Thyroid gland (tissue), 4 donors: ENCODE measurements around the gene MAD1L1. TPM values are rescaled to one million over a fixed set of nuclear protein-coding genes. Genes with fewer than 3 reads are reported as not detected.

Experiments
- DNase-seq, 2 donors: peaks; one replicate each; pipeline ENCODE4 v3.0.0-alpha.2; 2019
- H3K27ac ChIP-seq, 3 donors: fragments of 200-600 bp; sonication (generic); 1 replicate in 2 of 3; 2 replicates in 1 of 3; pipeline ENCODE4 v1.5.1; 2016 to 2019; ENCODE audit warnings: mild to moderate bottlenecking in 1 of 3, moderate library complexity in 1 of 3
- H3K27me3 ChIP-seq: fragments of 200-600 bp; sonication (generic); one replicate; pipeline ENCODE4 v1.5.1; 2019
- H3K36me3 ChIP-seq, 2 donors: fragments of 200-600 bp; sonication (generic); one replicate each; pipeline ENCODE4 v1.5.1; 2016 to 2019
- H3K4me1 ChIP-seq, 2 donors: fragments of 200-600 bp; sonication (generic); one replicate each; pipeline ENCODE4 v1.5.1; 2017 to 2019
- H3K4me3 ChIP-seq, 3 donors: fragments of 200-600 bp; sonication (generic); replicated peaks in 1 of 3; 1 replicate in 2 of 3; 2 replicates in 1 of 3; pipeline ENCODE4 v1.5.1; 2016; ENCODE audit warnings: mild to moderate bottlenecking in 1 of 3
- H3K9me3 ChIP-seq: fragments of 200-600 bp; sonication (generic); one replicate; pipeline ENCODE4 v1.5.1; 2017
- CTCF ChIP-seq, 6 experiments: fragments of 200-600 bp in 3 of 6; fragments of 450-650 bp in 3 of 6; sonication (generic) in 3 of 6; IDR thresholded peaks; one replicate each; pipeline ENCODE4 v1.5.1; 2016 to 2019; ENCODE audit warnings: antibody characterized with exemption in 6 of 6, mild to moderate bottlenecking in 2 of 6, inconsistent platforms in 1 of 6, moderate library complexity in 1 of 6
- POLR2A ChIP-seq, 2 donors: fragments of 450-650 bp; IDR thresholded peaks; one replicate each; pipeline ENCODE4 v1.6.1; 2017; ENCODE audit warnings: antibody characterized with exemption in 2 of 2, mild to moderate bottlenecking in 2 of 2, moderate library complexity in 1 of 2
- WGBS, 2 donors: methylation state at CpG; one replicate each; pipeline ENCODE4 v1.1.5; 2017; 5-methylcytosine and 5-hydroxymethylcytosine counted together
- intact Hi-C: fragments of 100-400 bp; cut with DNase I; formaldehyde crosslinking; loops from one replicate; pipeline ENCODE4 v1.15.1; 2023
- total RNA-seq, 4 donors: library from RNA; depleted of rRNA; stranded (reverse); fragments of >200 nt; gene quantifications; one replicate each; pipeline ENCODE4 v1.2.3, GENCODE V29; 2016

Gene MAD1L1
- total RNA-seq, 4 donors from 2014 or later, result 27.4 to 38.6 (median 33.9) TPM

DNA sequence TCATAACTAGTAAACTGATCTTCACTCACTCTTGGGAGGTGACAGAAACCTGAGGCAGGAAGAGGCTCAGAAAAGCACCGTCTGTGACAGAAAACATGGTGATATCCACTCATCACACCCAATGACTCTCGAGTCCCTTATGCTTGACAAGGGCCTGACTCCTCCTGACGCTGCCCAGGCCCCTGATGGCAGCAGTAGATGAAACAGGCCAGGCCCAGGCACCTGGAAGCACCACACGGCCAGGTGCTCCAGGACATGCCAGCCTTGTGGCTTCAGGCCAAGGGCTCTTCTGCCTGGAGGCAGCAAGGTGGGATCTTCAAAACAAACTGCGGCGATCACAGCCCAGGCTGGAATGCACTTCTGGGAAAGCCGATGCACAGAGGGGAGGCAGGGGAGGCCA, 89.3 kb downstream of the MAD1L1 start:
- no peak for TF ChIP-seq CTCF (IDR thresholded peaks at IDR 0.05)
- no peak for TF ChIP-seq POLR2A (IDR thresholded peaks at IDR 0.05)
- H3K4me3 ChIP-seq, result no peak overlapping the region

DNA sequence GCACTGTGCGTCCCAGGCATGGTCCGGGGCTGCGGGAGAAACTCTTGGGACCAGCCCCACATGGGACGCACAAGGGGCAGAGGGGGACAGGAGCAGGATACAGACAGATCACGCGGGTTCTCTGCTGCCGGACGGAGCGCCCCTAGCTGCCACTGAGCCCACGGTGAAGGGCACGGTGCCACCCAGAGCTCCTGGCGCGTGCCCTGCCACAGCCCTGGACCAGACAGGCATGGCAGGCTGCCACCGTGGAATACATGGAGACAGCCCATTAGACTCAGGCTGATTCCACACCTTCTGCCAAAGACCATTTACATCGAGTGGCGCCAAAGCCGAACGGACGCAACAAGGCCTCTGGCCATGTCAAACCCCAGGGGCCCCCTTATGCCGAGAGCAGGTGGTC, 90.4 kb downstream of the MAD1L1 start:
- no peak for DNase-seq
- intact Hi-C loops, result no loop called here
- Histone ChIP-seq H3K36me3 (peaks cover 0 to 11% of the 10 kb centered on the region in 2 donors), H3K9me3 (no peaks in the 10 kb centered on the region), H3K4me1 (no peaks in the 10 kb centered on the region), H3K27me3 (no peaks in the 10 kb centered on the region), H3K4me3 (no peak overlapping the region), H3K27ac (no peak overlapping the region)
- TF ChIP-seq POLR2A (IDR thresholded peaks at IDR 0.05) (no peak), CTCF (IDR thresholded peaks at IDR 0.05) (no peak)
- 97 to 98% methylated on average over 11 to 20 of the region's 20 CpGs for WGBS, 2 donors

More for the DNA sequence above, 89.3 kb downstream of the MAD1L1 start:
- Histone ChIP-seq H3K9me3 (no peaks in the 10 kb centered on the region), H3K27ac (no peak overlapping the region), H3K27me3 (no peaks in the 10 kb centered on the region), H3K4me1 (no peaks in the 10 kb centered on the region), H3K36me3 (peaks cover 0 to 11% of the 10 kb centered on the region in 2 donors)
- DNase-seq, result no peak
- intact Hi-C loops, result no loop called here
- 90 to 96% methylated on average over 7 of the region's 7 CpGs for WGBS, 2 donors

- intact Hi-C loops, result no loop called here
- 90 to 91% methylated on average over 6 of the region's 14 CpGs for WGBS, 2 donors
- no peak overlapping the region for H3K4me3 ChIP-seq
Observed at GRCh38 chr7:2141651-2142050, 91.1 kb downstream of the MAD1L1 start.

DNA sequence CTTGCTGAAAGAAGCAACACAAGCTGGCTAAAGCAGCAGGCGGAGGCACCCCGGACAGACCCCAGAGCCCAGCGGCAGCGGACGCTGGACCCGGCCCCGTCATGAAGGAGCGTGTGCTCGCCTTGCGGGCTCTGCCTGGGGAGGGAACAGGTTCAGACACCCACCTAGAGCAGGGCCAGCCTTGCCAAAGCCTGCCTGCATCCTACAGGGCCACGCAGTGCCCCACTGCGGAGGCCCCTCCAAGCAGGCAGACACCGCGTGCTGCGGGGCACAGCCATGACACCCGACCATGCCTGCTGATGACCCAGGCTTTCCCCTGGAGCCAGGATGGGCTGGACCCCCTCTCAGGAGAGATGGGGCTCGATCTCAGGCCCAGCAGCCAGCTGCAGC, 91.7 kb downstream of the MAD1L1 start:
- DNase-seq, result no peak
- intact Hi-C loops, result no loop called here
- WGBS, 2 donors, result 87 to 89% methylated on average over 10 to 17 of the region's 17 CpGs
- H3K9me3 ChIP-seq, result no peaks in the 10 kb centered on the region
- no peak overlapping the region for H3K27ac ChIP-seq
- no peaks in the 10 kb centered on the region for H3K4me1 ChIP-seq
- H3K36me3 ChIP-seq, result peaks cover 0 to 10% of the 10 kb centered on the region in 2 donors
- no peak overlapping the region for H3K4me3 ChIP-seq
- H3K27me3 ChIP-seq, result no peaks in the 10 kb centered on the region
- TF ChIP-seq CTCF (IDR thresholded peaks at IDR 0.05), result no peak
- no peak for TF ChIP-seq POLR2A (IDR thresholded peaks at IDR 0.05)

More at GRCh38 chr7:2141651-2142050, 91.1 kb downstream of the MAD1L1 start:
- no peak for DNase-seq
- Histone ChIP-seq H3K27me3 (no peaks in the 10 kb centered on the region), H3K4me1 (no peaks in the 10 kb centered on the region), H3K36me3 (peaks cover 0 to 11% of the 10 kb centered on the region in 2 donors), H3K27ac (no peak overlapping the region), H3K9me3 (no peaks in the 10 kb centered on the region)
- no peak for TF ChIP-seq POLR2A (IDR thresholded peaks at IDR 0.05)
- no peak for TF ChIP-seq CTCF (IDR thresholded peaks at IDR 0.05)

DNA sequence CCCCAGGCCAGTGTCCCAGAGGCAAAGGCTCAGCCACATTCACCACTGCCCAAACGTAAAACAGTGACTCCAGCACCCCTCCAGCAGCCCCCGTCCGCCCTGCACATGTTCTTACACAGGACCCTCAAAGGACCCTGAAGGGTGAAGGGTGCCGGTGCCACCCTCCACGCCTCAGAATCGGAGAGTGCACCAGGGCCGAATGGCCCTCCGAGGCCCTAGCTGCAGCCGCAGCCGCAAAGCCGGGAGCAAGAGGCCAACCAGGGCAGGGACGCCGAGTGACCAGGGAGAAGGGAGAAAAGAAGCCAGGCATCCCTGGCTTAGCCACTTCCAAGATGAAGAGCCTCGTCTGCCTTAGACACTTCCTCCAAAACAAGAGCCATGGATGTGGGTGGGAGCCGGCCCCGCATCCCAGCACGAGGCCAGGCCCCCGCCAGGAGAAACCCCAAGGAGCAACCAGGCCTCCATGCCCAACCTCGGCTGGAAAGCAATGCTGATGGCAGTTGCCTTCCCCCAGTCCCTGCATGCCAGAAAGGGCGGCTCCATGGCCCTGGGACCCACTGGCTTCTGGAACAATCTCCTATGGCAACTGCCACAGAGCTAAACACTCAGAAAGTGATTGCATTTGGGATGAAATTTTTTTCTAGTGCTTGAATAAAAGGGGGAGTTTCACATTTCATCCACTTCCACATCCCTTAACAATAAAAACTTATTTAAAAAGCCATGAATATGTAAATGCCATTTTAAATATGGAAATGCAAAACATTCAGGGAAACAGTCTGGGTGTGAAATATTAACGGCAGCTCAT, 92.3 kb downstream of the MAD1L1 start:
- no peaks in the 10 kb centered on the region for H3K9me3 ChIP-seq
- no peak overlapping the region for H3K27ac ChIP-seq
- TF ChIP-seq CTCF (IDR thresholded peaks at IDR 0.05) (no peak), POLR2A (IDR thresholded peaks at IDR 0.05) (no peak)
- H3K36me3 ChIP-seq, result peaks cover 0 to 4% of the 10 kb centered on the region in 2 donors
- WGBS, 2 donors, result 92% methylated on average over 12 to 21 of the region's 21 CpGs
- DNase-seq, result no peak
- intact Hi-C loops, result no loop called here
- H3K4me3 ChIP-seq, result no peak overlapping the region
- no peaks in the 10 kb centered on the region for H3K27me3 ChIP-seq
- no peaks in the 10 kb centered on the region for H3K4me1 ChIP-seq
